GM19351 (cell line): Measurements from ENCODE around the gene KRT8.
A peak's percentile ranks its signal among the peaks of the same experiment; 100 is the strongest.

Source experiments
- ATAC-seq: cut with Tn5 transposase; IDR thresholded peaks from one replicate; pipeline ENCODE4 v1.9.1; 2021; ENCODE audit warnings: mild to moderate bottlenecking, moderate library complexity; ENCODE audit not compliant: unreplicated experiment

KRT8 gene

GRCh38 chr12:52925717-52926595, 21.1 kb upstream of the KRT8 start:
- no peak for ATAC-seq

- ATAC-seq = no peak
Observed at GRCh38 chr12:52924764-52925716, 20.2 kb upstream of the KRT8 start.

- ATAC-seq = no peak
Observed at GRCh38 chr12:52921488-52922165, 16.8 kb upstream of the KRT8 start.

- ATAC-seq = no peak
Observed at GRCh38 chr12:52920937-52921336, 16.1 kb upstream of the KRT8 start.

- no peak for ATAC-seq
Observed at GRCh38 chr12:52918784-52919183, 13.9 kb upstream of the KRT8 start.

GRCh38 chr12:52918351-52918750, 13.5 kb upstream of the KRT8 start:
- no peak for ATAC-seq

- ATAC-seq = no peak
Observed at GRCh38 chr12:52917800-52918199, 12.9 kb upstream of the KRT8 start.

GRCh38 chr12:52916216-52916615, 11.3 kb upstream of the KRT8 start:
- ATAC-seq = no peak

GRCh38 chr12:52915637-52916036, 10.8 kb upstream of the KRT8 start:
- ATAC-seq = no peak

- no peak for ATAC-seq
Observed at GRCh38 chr12:52914576-52915121, 9.8 kb upstream of the KRT8 start.

GRCh38 chr12:52913431-52913821, 8.6 kb upstream of the KRT8 start:
- no peak for ATAC-seq

GRCh38 chr12:52912711-52913430, 8.0 kb upstream of the KRT8 start:
- no peak for ATAC-seq

GRCh38 chr12:52910248-52910883, 5.5 kb upstream of the KRT8 start:
- no peak for ATAC-seq

- no peak for ATAC-seq
Observed at GRCh38 chr12:52909796-52910195, 4.9 kb upstream of the KRT8 start.

- ATAC-seq = no peak
Observed at GRCh38 chr12:52909331-52909730, 4.5 kb upstream of the KRT8 start.

- no peak for ATAC-seq
Observed at GRCh38 chr12:52907092-52907810, 2.4 kb upstream of the KRT8 start.

- no peak for ATAC-seq
Observed at GRCh38 chr12:52906191-52906601, 1.3 kb upstream of the KRT8 start.

- ATAC-seq = peak; percentile 48
Observed at GRCh38 chr12:52903855-52904508, 894 bp downstream of the KRT8 start.
